ENCODE results near the gene OTOA.

GRCh38 chr16:21652453-21652852, 11.3 kb upstream of the OTOA start, which contains the start of gene IGSF6:
- TF ChIP-seq CBX8 (IDR thresholded peaks at IDR 0.05) (no peak), SMC3 (IDR thresholded peaks at IDR 0.05) (no peak), RAD21 (conservative IDR thresholded peaks at IDR 0.05 in 1 of 2, IDR thresholded peaks at IDR 0.05 in 1 of 2) (no peak), CTCF (IDR thresholded peaks at IDR 0.05) (no peak), PBX3 (IDR thresholded peaks at IDR 0.05) (no peak), PHF8 (IDR thresholded peaks at IDR 0.05; ENCODE audit: borderline replicate concordance, low read depth) (no peak), CEBPB (IDR thresholded peaks at IDR 0.05) (no peak), RARB (CRISPR knock-in tag; IDR thresholded peaks at IDR 0.05) (no peak), MYC (IDR thresholded peaks at IDR 0.05; ENCODE audit: borderline replicate concordance, low read length) (no peak), KDM1A (IDR thresholded peaks at IDR 0.05; ENCODE audit: low read depth) (no peak), EHMT2 (IDR thresholded peaks at IDR 0.05; ENCODE audit: low read depth) (no peak)

Data from A549 (cell line).